ENCODE measurements around the gene FAN1. TPM values are rescaled to one million over a fixed set of nuclear protein-coding genes. Genes with fewer than 3 reads are reported as not detected.

Gene FAN1
- total and polyA plus RNA-seq, 9 of the 15 experiments (the other 6 are each of a cell fraction or from before 2014, with no cell fraction given) = 1.5 to 16.8 (median 12.0) TPM

- FAIRE-seq (no peak), DNase-seq (ENCODE audit: extremely low read depth in 1 of 4, low spot score in 3 of 4) (no peak), ATAC-seq (peak; percentile 33; the same call in 2 of the 3 replicates)
- no TSS peak for BruUV-seq (replicated peaks)
- Histone ChIP-seq H3K4me3 (no peak overlapping the region), H2AFZ (ENCODE audit: low read depth, low read length) (no peak overlapping the region), H3K27ac (ENCODE audit: extremely low read depth, low read depth, low read length) (no peak overlapping the region), H3K36me3 (ENCODE audit: control insufficient read depth, insufficient read depth, low read length) (peaks cover 77% of the 10 kb centered on the region), H3K27me3 (ENCODE audit: control insufficient read depth in 2 of 2, insufficient read depth in 2 of 2, low read length in 2 of 2) (no peaks in the 10 kb centered on the region; a peak in 1 of 5 replicates), H3K79me2 (ENCODE audit: control insufficient read depth, insufficient read depth, low read length) (no peaks in the 10 kb centered on the region), H3K9me3 (replicated peaks; ENCODE audit: control insufficient read depth, insufficient read depth, low read depth, low read length) (no peaks in the 10 kb centered on the region), H3K9ac (ENCODE audit: insufficient read depth in 1 of 2, low read depth in 2 of 2, low read length in 2 of 2) (no peak overlapping the region; a peak in 1 of 4 replicates), H3K4me2 (ENCODE audit: insufficient read depth, low read length) (no peak overlapping the region), H3K4me1 (replicated peaks in 1 of 2; ENCODE audit: control insufficient read depth in 2 of 2, insufficient read depth in 2 of 2, low read length in 2 of 2) (no peaks in the 10 kb centered on the region), H4K20me1 (replicated peaks; ENCODE audit: control insufficient read depth, insufficient read depth, low read length) (0 out of 2 replicates have a peak, but pooled peaks cover 6% of the 10 kb centered on the region), H3K9me1 (ENCODE audit: control insufficient read depth, insufficient read depth, low read length) (no peaks in the 10 kb centered on the region)
- in situ Hi-C loops (cut with MboI) = no loop called here
- 75% methylated on average over 6 of the region's 7 CpGs for WGBS (ENCODE audit: insufficient coverage, low coverage, missing lambda C conversion rate)
- ChIA-PET POLR2A (no interaction called here), CTCF (ENCODE audit: low intra/inter-chr PET ratio) (no interaction called here)
- intact Hi-C loops (cut with micrococcal nuclease) = no loop called here
- TF ChIP-seq TCF15 (CRISPR knock-in tag; IDR thresholded peaks at IDR 0.05) (no peak), ZBTB49 (CRISPR knock-in tag; IDR thresholded peaks at IDR 0.05; ENCODE audit: borderline replicate concordance) (no peak), ELK1 (CRISPR knock-in tag; IDR thresholded peaks at IDR 0.05) (no peak), BCL6 (CRISPR knock-in tag; IDR thresholded peaks at IDR 0.05) (no peak), MTA3 (IDR thresholded peaks at IDR 0.05; ENCODE audit: borderline replicate concordance) (no peak), ZFP1 (CRISPR knock-in tag; IDR thresholded peaks at IDR 0.05) (no peak), TSHZ1 (CRISPR knock-in tag; IDR thresholded peaks at IDR 0.05) (no peak), C11orf30 (IDR thresholded peaks at IDR 0.05; ENCODE audit: low read depth) (no peak), ZNF707 (CRISPR knock-in tag; conservative IDR thresholded peaks at IDR 0.05) (no peak), ETV6 (IDR thresholded peaks at IDR 0.05; ENCODE audit: borderline replicate concordance in 1 of 2, low read depth in 2 of 2, low read length in 1 of 2) (no peak), ETV6 (CRISPR knock-in tag; IDR thresholded peaks at IDR 0.05; ENCODE audit: borderline replicate concordance) (no peak), CXXC5 (CRISPR knock-in tag; IDR thresholded peaks at IDR 0.05) (no peak), ZNF280B (CRISPR knock-in tag; IDR thresholded peaks at IDR 0.05) (no peak)
Observed at GRCh38 chr15:30927148-30927761, 23.5 kb downstream of the FAN1 start.
